Activated CD4-positive, CD25-positive, alpha-beta regulatory T cell treated with anti-CD3 and anti-CD28 coated beads, Interleukin-2, amount 50 U/mL, for 16 hours (primary cell): ENCODE measurements around the gene TLCD2.
"Not testable (repeated sequence)": the region's sequence is repeated elsewhere in the genome, so short reads cannot be mapped to it uniquely, and the experiment has no call there.

Experiments used
- DNase-seq: peaks from one replicate; pipeline ENCODE4 v3.0.0-alpha.2; 2020; ENCODE audit warnings: low read depth, low spot score

TLCD2 gene

DNA sequence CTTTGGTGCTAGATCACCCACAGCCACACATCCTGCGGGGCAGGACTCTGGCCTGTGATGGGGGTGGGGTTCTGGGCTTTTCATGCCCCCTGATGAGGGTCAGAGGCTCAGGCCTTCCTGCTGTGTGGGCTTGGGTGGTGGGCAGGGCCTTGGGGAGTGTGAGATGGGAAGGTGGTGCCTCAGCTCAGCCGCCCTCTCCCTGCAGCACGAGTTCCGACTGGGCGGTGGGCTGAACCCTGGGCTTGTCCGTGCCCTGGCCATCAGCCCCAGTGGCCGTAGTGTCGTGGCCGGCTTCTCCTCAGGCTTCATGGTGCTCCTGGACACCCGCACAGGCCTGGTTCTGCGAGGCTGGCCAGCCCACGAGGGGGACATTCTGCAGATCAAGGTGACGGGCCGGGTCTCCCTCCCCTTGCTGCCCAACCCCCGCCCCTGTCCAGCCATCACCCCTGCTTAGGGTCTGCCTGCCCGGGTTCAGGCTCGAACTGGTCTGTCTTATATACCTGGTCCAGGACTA is 25.7 kb upstream of the TLCD2 start:
- no peak for DNase-seq

- no peak for DNase-seq
Observed at GRCh38 chr17:1735418-1735817, 25.2 kb upstream of the TLCD2 start.

- no peak for DNase-seq
Observed at GRCh38 chr17:1733759-1734158, 23.6 kb upstream of the TLCD2 start.

GRCh38 chr17:1732833-1733321 is 22.7 kb upstream of the TLCD2 start:
- DNase-seq, result no peak

GRCh38 chr17:1732241-1732832 is 22.2 kb upstream of the TLCD2 start:
- no peak for DNase-seq

GRCh38 chr17:1731194-1731506 is 21.0 kb upstream of the TLCD2 start:
- DNase-seq, result no peak

GRCh38 chr17:1730326-1731193 is 20.4 kb upstream of the TLCD2 start:
- DNase-seq, result no peak

GRCh38 chr17:1729966-1730325 is 19.8 kb upstream of the TLCD2 start:
- no peak for DNase-seq

GRCh38 chr17:1727876-1728630 is 17.9 kb upstream of the TLCD2 start:
- DNase-seq, result no peak

DNA sequence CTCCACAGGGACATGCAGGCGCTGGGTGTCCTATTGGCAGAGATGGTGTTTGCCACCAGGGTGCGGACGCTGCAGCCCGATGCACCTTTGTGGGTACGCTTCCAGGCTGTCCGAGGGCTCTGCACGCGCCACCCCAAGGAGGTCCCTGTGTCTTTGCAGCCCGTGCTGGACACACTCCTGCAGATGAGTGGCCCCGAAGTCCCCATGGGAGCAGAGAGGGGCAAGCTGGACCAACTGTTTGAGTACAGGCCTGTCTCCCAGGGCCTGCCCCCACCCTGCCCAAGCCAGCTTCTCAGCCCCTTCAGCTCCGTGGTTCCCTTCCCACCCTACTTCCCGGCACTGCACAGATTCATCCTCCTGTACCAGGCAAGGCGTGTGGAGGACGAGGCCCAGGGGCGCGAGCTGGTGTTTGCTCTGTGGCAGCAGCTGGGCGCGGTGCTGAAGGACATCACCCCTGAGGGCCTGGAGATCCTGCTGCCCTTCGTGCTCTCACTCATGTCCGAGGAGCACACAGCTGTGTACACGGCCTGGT is 17.1 kb upstream of the TLCD2 start:
- DNase-seq, result no peak

DNA sequence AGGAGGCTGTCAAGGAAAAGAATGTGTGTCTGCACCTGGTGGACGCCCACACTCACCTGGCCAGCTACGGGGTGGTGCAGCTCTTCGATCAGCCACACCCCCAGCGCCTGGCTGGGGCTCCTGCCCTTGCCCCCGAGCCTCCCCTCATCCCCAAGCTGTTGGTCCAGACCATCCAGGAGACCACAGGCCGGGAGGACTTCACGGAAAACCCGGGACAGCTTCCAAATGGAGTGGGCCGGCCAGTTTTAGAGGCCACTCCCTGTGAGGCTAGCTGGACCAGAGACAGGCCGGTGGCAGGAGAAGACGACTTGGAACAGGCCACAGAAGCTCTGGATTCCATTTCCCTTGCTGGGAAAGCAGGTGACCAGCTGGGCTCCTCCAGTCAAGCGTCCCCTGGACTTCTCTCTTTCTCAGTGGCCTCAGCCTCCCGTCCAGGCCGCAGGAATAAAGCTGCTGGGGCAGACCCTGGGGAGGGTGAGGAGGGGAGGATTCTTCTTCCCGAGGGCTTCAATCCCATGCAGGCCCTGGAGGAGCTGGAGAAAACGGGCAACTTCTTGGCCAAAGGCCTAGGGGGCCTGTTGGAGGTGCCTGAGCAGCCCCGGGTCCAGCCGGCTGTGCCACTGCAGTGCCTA is 16.6 kb upstream of the TLCD2 start:
- no peak for DNase-seq

DNA sequence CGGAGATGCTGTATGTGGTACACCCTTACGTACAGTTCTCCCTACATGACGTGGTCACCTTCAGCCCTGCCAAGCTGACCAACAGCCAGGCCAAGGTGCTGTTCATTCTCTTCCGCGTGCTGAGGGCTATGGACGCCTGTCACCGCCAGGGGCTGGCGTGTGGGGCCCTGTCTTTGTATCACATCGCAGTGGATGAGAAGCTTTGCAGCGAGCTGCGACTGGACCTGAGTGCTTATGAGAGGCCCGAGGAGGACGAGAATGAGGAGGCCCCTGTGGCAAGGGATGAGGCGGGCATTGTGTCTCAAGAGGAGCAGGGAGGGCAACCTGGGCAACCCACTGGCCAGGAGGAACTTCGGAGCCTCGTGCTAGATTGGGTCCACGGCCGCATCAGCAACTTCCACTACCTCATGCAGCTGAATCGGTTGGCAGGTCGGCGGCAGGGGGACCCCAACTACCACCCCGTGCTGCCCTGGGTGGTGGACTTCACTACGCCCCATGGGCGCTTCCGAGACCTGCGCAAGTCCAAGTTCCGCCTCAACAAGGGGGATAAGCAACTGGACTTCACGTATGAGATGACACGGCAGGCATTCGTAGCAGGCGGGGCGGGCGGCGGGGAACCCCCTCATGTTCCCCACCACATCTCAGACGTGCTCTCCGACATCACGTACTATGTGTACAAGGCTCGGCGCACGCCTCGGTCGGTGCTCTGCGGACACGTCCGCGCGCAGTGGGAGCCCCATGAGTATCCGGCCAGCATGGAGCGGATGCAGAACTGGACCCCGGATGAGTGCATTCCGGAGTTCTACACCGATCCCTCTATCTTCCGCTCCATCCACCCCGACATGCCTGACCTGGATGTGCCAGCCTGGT is 15.7 kb upstream of the TLCD2 start:
- DNase-seq, result no peak

DNA sequence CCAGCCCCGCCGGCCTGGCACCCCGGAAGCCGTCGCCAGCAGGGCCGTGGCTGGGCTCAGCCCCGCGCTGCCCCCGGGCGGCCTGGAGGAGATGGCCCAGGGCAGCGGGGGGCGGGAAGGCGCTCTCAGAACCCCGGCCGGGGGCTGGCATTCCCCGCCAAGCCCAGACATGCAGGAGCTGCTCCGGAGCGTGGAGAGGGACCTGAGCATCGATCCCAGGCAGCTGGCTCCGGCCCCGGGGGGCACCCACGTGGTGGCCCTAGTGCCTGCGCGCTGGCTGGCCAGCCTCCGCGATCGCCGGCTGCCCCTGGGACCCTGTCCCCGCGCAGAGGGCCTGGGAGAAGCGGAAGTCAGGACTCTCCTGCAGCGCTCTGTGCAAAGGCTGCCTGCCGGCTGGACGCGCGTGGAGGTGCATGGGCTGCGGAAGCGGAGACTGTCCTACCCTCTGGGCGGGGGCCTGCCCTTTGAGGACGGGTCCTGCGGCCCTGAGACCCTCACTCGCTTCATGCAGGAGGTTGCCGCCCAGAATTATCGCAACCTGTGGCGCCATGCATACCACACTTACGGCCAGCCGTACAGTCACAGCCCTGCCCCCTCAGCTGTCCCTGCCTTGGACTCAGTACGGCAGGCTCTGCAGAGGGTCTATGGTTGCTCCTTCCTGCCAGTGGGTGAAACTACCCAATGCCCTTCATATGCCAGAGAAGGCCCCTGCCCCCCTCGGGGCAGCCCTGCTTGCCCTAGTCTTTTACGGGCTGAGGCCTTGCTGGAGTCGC is 14.9 kb upstream of the TLCD2 start:
- no peak for DNase-seq

GRCh38 chr17:1724351-1724868 is 14.2 kb upstream of the TLCD2 start, which contains the start of gene WDR81:
WDR81 (plus strand) TSS chr17:1724704; CDS start chr17:1724960, 256 bp downstream.
- DNase-seq, result peak; percentile 69

DNA sequence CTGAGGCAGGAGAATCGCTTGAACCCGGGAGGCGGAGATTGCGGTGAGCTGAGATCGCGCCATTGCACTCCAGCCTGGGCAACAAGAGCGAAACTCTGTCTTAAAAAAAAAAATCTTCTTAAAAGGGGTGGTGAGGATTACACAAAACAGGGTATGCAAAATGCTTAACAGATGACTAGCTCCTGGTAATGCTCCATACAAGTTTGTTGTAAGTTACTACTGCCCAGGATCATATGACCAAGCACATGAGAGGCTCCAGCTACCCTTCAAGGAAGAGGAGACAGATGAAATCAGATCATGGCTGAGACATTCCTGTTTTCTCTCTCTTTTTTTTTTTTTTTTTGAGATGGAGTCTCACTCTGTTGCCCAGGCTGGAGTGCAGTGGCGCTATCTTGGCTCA is 11.8 kb upstream of the TLCD2 start:
- not testable (repeated sequence) for DNase-seq

- peak; percentile 47 for DNase-seq
Observed at GRCh38 chr17:1720856-1721386, 10.7 kb upstream of the TLCD2 start.

DNA sequence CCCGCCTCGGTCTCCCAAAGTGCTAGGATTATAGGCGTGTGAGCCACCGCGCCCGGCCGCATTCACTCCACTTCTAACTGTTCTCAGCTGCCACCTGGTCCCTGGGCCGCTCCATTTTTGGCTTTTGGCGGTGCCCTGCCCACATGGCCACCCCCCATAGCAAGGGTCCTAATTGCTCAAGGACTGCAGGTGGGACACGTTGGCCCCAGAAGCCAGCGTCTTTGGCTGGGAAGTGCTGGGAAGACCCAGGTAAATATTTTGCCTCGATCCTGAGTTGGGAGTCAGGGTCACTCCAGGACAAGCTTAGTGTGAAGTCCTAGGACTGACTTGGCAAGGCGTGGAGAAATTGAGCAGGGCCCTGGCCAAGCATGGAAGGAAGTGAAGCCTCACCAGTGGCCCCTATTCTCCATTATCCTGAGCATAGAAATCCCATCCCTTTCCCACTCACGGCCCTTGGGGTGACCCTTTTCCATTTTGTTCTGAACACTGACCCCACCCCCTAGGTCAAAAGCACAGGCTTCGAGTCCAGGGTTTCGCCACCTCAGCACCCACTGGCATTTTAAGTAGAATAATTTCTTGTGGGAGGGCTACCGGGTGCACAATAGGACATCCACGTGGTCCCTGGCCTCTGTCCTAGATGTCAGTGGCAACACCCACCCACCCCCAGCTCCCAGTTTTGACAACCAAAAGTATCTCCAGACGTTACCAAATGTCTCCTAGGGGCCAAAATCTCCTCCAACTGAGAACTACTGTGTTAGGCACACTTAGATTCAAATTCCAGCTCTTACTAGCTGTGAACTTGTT is 8.4 kb upstream of the TLCD2 start:
- no peak for DNase-seq

DNA sequence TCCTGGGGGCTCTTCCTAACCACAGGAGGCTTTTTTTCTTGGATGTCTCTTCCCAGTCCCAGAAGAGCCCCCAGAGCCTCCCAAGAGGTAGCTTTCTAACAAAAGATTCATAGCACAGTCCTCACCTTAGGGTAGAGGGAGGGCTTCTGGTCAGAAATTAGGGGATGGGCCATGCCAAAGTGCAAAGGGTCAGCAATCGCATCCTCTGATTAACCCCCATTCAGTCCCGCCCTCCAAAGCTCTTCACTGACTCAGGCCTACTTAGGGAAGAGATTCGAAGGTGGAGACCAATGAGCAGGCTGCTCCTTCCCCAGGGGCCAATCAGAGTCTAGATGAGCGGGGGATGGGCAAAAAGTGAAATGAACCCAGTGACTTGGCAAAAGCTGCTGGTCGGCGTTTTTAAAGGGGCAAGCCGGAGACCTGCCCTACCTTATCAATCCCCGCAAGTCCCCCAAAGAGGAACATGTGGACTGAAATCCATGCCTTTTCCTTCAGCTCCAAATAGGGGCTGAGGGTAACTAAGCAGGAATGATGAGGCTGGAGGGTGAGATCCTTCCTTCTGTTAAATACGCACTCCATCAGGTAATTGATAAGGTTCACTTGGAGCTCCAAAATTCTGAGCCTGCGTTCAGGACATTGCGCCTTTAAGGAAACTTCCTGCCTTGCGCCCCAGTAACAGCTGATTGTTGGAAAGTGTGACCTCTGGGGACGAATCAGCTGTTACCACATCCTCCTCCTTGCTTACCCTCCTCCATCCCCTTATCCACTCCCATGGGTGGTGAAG is 6.9 kb upstream of the TLCD2 start:
- peak; percentile 83 for DNase-seq
